ENCODE results near the gene ARL15.

DNA sequence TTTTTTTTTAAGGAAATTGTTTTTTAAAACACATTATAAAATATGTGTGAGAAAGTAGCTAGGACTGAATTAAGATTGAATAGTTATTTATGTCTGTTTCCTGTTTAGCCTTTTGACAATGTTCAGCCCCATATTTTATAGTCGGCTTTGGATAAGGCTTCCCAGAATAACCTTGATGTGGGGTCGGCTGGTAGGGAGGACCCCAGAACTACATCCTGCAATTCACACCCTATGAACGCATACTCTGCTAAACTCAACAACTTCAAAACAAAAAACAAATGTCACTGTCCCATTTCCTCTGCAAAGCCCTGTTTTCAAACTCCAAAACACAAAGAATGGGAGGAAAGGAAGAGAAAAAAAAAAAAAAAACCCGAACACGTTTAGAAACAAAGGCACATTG lies 63.1 kb downstream of the ARL15 start:
- TF ChIP-seq, protein P1, sequence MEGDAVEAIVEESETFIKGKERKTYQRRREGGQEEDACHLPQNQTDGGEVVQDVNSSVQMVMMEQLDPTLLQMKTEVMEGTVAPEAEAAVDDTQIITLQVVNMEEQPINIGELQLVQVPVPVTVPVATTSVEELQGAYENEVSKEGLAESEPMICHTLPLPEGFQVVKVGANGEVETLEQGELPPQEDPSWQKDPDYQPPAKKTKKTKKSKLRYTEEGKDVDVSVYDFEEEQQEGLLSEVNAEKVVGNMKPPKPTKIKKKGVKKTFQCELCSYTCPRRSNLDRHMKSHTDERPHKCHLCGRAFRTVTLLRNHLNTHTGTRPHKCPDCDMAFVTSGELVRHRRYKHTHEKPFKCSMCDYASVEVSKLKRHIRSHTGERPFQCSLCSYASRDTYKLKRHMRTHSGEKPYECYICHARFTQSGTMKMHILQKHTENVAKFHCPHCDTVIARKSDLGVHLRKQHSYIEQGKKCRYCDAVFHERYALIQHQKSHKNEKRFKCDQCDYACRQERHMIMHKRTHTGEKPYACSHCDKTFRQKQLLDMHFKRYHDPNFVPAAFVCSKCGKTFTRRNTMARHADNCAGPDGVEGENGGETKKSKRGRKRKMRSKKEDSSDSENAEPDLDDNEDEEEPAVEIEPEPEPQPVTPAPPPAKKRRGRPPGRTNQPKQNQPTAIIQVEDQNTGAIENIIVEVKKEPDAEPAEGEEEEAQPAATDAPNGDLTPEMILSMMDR (IDR thresholded peaks at IDR 0.05; ENCODE audit: control extremely low read depth in 1 of 3, insufficient read depth in 1 of 3, low read depth in 1 of 3, low read length in 3 of 3): no peak
- TF ChIP-seq HDAC6 (IDR thresholded peaks at IDR 0.05; ENCODE audit: low read depth, low read length): no peak
- TF ChIP-seq SP2 (IDR thresholded peaks at IDR 0.05; ENCODE audit: low read length): no peak
- no peak for TF ChIP-seq YY1 (IDR thresholded peaks at IDR 0.05; ENCODE audit: low read depth, low read length)
- TF ChIP-seq CREB1 (IDR thresholded peaks at IDR 0.05): no peak
- no peak for TF ChIP-seq BRCA1 (IDR thresholded peaks at IDR 0.05; ENCODE audit: low read depth, low read length)
- TF ChIP-seq FOSL1 (IDR thresholded peaks at IDR 0.05; ENCODE audit: insufficient read depth, low read depth, low read length): no peak
- no peak for TF ChIP-seq TAF1 (IDR thresholded peaks at IDR 0.05; ENCODE audit: low read depth, low read length)
- no peak for TF ChIP-seq RAD21 (IDR thresholded peaks at IDR 0.05 in 1 of 2, conservative IDR thresholded peaks at IDR 0.05 in 1 of 2; ENCODE audit: low read depth in 2 of 2, low read length in 2 of 2)

Data from H1 (cell line).